CD14-positive monocyte (primary cell): ENCODE measurements around the gene DLD. TPM values are rescaled to one million over a fixed set of nuclear protein-coding genes. Genes with fewer than 3 reads are reported as not detected.

Experiments
- DNase-seq, 3 donors: peaks; one replicate each; pipeline ENCODE4 v3.0.0-alpha.2; 2011 to 2022
- H2AFZ ChIP-seq: 2 replicates; pipeline ENCODE4 v1.6.0; 2012; ENCODE audit warnings: mild to moderate bottlenecking, low read depth, low read length, inconsistent platforms; ENCODE audit not compliant: insufficient read depth, poor library complexity, severe bottlenecking
- H3K27ac ChIP-seq, 2 donors: 1 replicate in 1 of 2; 2 replicates in 1 of 2; pipeline ENCODE4 v1.5.1; 2012 to 2013; ENCODE audit warnings: low read length in 2 of 2, control low read depth in 1 of 2, inconsistent platforms in 1 of 2, low read depth in 1 of 2, mild to moderate bottlenecking in 1 of 2
- H3K27me3 ChIP-seq, 2 donors: one replicate each; pipeline versions ENCODE4 v1.6.0 to v1.6.1; 2011 to 2013; ENCODE audit warnings: low read length in 2 of 2; ENCODE audit not compliant: control insufficient read depth in 2 of 2, insufficient read depth in 2 of 2
- H3K36me3 ChIP-seq, 2 donors: replicated peaks in 1 of 2; 1 replicate in 1 of 2; 2 replicates in 1 of 2; pipeline versions ENCODE4 v1.5.1 to v1.6.1; 2012 to 2013; ENCODE audit warnings: low read length in 2 of 2, control low read depth in 1 of 2, inconsistent platforms in 1 of 2, mild to moderate bottlenecking in 1 of 2; ENCODE audit not compliant: insufficient read depth in 2 of 2, control insufficient read depth in 1 of 2
- H3K4me1 ChIP-seq, 2 donors: 1 replicate in 1 of 2; 2 replicates in 1 of 2; pipeline versions ENCODE4 v1.5.1 to v1.6.1; 2012 to 2013; ENCODE audit warnings: low read length in 2 of 2, control low read depth in 1 of 2, inconsistent platforms in 1 of 2, mild to moderate bottlenecking in 1 of 2, moderate library complexity in 1 of 2; ENCODE audit not compliant: insufficient read depth in 2 of 2, control insufficient read depth in 1 of 2
- H3K4me2 ChIP-seq: replicated peaks from 2 replicates; pipeline ENCODE3; 2012; ENCODE audit warnings: low read length, moderate library complexity, mild to moderate bottlenecking; ENCODE audit not compliant: poor library complexity, severe bottlenecking; ENCODE audit errors: extremely low read depth
- H3K4me3 ChIP-seq, 3 experiments: fragments of 200-600 bp in 1 of 3; sonication (generic) in 1 of 3; replicated peaks in 1 of 3; 1 replicate in 2 of 3; 2 replicates in 1 of 3; pipeline ENCODE4 v1.5.1; 2011 to 2013; ENCODE audit warnings: low read length in 3 of 3, mild to moderate bottlenecking in 3 of 3, control low read depth in 2 of 3, low read depth in 2 of 3, inconsistent platforms in 1 of 3, moderate library complexity in 1 of 3
- H3K79me2 ChIP-seq: 2 replicates; pipeline ENCODE4 v1.6.0; 2012; ENCODE audit warnings: mild to moderate bottlenecking, control low read depth, inconsistent platforms, low read length, moderate library complexity; ENCODE audit not compliant: insufficient read depth
- H3K9ac ChIP-seq: 2 replicates; pipeline ENCODE4 v1.6.0; 2017; ENCODE audit warnings: low read length, mild to moderate bottlenecking; ENCODE audit not compliant: insufficient read depth, poor library complexity, severe bottlenecking
- H3K9me3 ChIP-seq, 2 donors: replicated peaks in 1 of 2; 1 replicate in 1 of 2; 2 replicates in 1 of 2; pipeline versions ENCODE4 v1.5.1 to v1.6.1; 2012 to 2013; ENCODE audit warnings: low read length in 2 of 2, control low read depth in 1 of 2; ENCODE audit not compliant: control insufficient read depth in 1 of 2, insufficient read depth in 1 of 2
- H4K20me1 ChIP-seq: 2 replicates; pipeline ENCODE4 v1.6.0; 2012; ENCODE audit warnings: mild to moderate bottlenecking, low read length, control low read depth, moderate library complexity; ENCODE audit not compliant: insufficient read depth
- H3K27ac Mint-ChIP-seq, 7 donors: one replicate each; pipeline ENCODE4 v1.8.0; 2020; ENCODE audit warnings: mild to moderate bottlenecking in 7 of 7, mixed read lengths in 7 of 7, moderate library complexity in 6 of 7, inconsistent platforms in 2 of 7
- H3K27me3 Mint-ChIP-seq, 3 donors: one replicate each; pipeline ENCODE4 v1.8.0; 2021 to 2022; ENCODE audit warnings: low read depth in 3 of 3, mild to moderate bottlenecking in 3 of 3, mixed read lengths in 3 of 3, moderate library complexity in 3 of 3, inconsistent platforms in 1 of 3
- H3K36me3 Mint-ChIP-seq, 2 donors: one replicate each; pipeline ENCODE4 v1.8.0; 2020; ENCODE audit warnings: mixed read lengths in 2 of 2, inconsistent platforms in 1 of 2, mild to moderate bottlenecking in 1 of 2
- H3K4me1 Mint-ChIP-seq: one replicate; pipeline ENCODE4 v1.8.0; 2020; ENCODE audit warnings: mild to moderate bottlenecking, mixed read lengths
- H3K4me3 Mint-ChIP-seq, 2 donors: one replicate each; pipeline ENCODE4 v1.8.0; 2020; ENCODE audit warnings: mild to moderate bottlenecking in 2 of 2, mixed read lengths in 2 of 2, moderate library complexity in 1 of 2
- H3K9me3 Mint-ChIP-seq, 7 donors: one replicate each; pipeline ENCODE4 v1.8.0; 2020 to 2022; ENCODE audit warnings: mixed read lengths in 7 of 7, mild to moderate bottlenecking in 6 of 7, moderate library complexity in 6 of 7, inconsistent platforms in 2 of 7
- CTCF ChIP-seq: fragments of 200-600 bp; IDR thresholded peaks from one replicate; pipeline ENCODE4 v1.8.0; 2022; ENCODE audit warnings: antibody characterized with exemption, mild to moderate bottlenecking
- WGBS: methylation state at CpG from one replicate; pipeline ENCODE4 v1.1.5; 2013; ENCODE audit warnings: missing lambda C conversion rate; ENCODE audit not compliant: insufficient coverage; 5-methylcytosine and 5-hydroxymethylcytosine counted together
- intact Hi-C, 2 donors: fragments of 100-400 bp; cut with micrococcal nuclease; formaldehyde crosslinking; loops; one replicate each; pipeline versions ENCODE4 v1.15.0 to v1.15.1; 2023
- polyA plus RNA-seq, 3 donors: library from polyadenylated mRNA; depleted of rRNA in 1 of 3; unstranded in 2 of 3; stranded (reverse) in 1 of 3; fragments of 300-500 nt in 2 of 3; fragments of >200 nt in 1 of 3; fragmentation: Illumina TruSeq in 2 of 3; gene quantifications; 1 replicate in 2 of 3; 2 replicates in 1 of 3; pipeline ENCODE4 v1.2.3, GENCODE V29; 2012 to 2021

DLD gene
- polyA plus RNA-seq, 3 donors: 54.5 to 73.6 (median 70.1) TPM

- Histone ChIP-seq H3K79me2 (no peaks in the 10 kb centered on the region), H4K20me1 (peaks cover 11% of the 10 kb centered on the region), H2AFZ (no peak overlapping the region), H3K4me1 (peaks cover 14% of the 10 kb centered on the region in 2 donors), H3K4me3 (no peak overlapping the region), H3K27me3 (no peaks in the 10 kb centered on the region), H3K9me3 (no peaks in the 10 kb centered on the region), H3K36me3 (peaks cover 34 to 80% of the 10 kb centered on the region in 2 donors), H3K9ac (no peak overlapping the region), H3K4me2 (no peak overlapping the region), H3K27ac (no peak overlapping the region)
- peaks cover 22% of the 10 kb centered on the region for H3K4me1 Mint-ChIP-seq
- WGBS: no CpG with 5 or more reads among the region's 1 CpG
- H3K27me3 Mint-ChIP-seq: no peaks in the 10 kb centered on the region
- no peak for TF ChIP-seq CTCF
- intact Hi-C loops: no loop called here
- no peak for DNase-seq
- no peak overlapping the region for H3K4me3 Mint-ChIP-seq
- H3K36me3 Mint-ChIP-seq: peaks cover 48 to 72% of the 10 kb centered on the region in 2 donors
- H3K27ac Mint-ChIP-seq: peak overlapping the region in 1 of 7 donors; percentile 21
- H3K9me3 Mint-ChIP-seq: no peaks in the 10 kb centered on the region
Observed at GRCh38 chr7:107926481-107926880, 35.5 kb downstream of the DLD start.

- no peaks in the 10 kb centered on the region for H3K4me1 ChIP-seq
- no peaks in the 10 kb centered on the region for H4K20me1 ChIP-seq
- Mint-ChIP-seq H3K27ac (peak overlapping the region in 2 of 7 donors; percentile 2 to 12), H3K27me3 (peaks cover 0 to 1% (median 0%) of the 10 kb centered on the region in 3 donors), H3K4me1 (no peaks in the 10 kb centered on the region), H3K36me3 (peaks cover 25 to 37% of the 10 kb centered on the region in 2 donors), H3K9me3 (no peaks in the 10 kb centered on the region), H3K4me3 (no peak overlapping the region)
- H3K36me3 ChIP-seq: peaks cover 10 to 48% of the 10 kb centered on the region in 2 donors
- H2AFZ ChIP-seq: no peak overlapping the region
- no peak overlapping the region for H3K4me2 ChIP-seq
- intact Hi-C loops: no loop called here
- no peak overlapping the region for H3K9ac ChIP-seq
- no peaks in the 10 kb centered on the region for H3K27me3 ChIP-seq
- H3K79me2 ChIP-seq: no peaks in the 10 kb centered on the region
- no peaks in the 10 kb centered on the region for H3K9me3 ChIP-seq
- H3K4me3 ChIP-seq: no peak overlapping the region
- H3K27ac ChIP-seq: no peak overlapping the region
- DNase-seq: no peak
- no peak for TF ChIP-seq CTCF
- 5% methylated on average over 5 of the region's 5 CpGs for WGBS
Observed at GRCh38 chr7:107931740-107932515, 40.9 kb downstream of the DLD start.
